Lower leg skin (tissue), 3 donors: ENCODE data around the gene PLEKHG4.

Experiments used
- CTCF ChIP-seq, 3 donors: fragments of 450-650 bp; IDR thresholded peaks; one replicate each; pipeline ENCODE4 v1.5.1; 2016; ENCODE audit warnings: antibody characterized with exemption in 3 of 3, mild to moderate bottlenecking in 3 of 3, moderate library complexity in 2 of 3
- POLR2A ChIP-seq, 2 donors: fragments of 450-650 bp; IDR thresholded peaks; one replicate each; pipeline ENCODE4 v1.6.1; 2016 to 2017; ENCODE audit warnings: antibody characterized with exemption in 2 of 2, mild to moderate bottlenecking in 1 of 2, moderate library complexity in 1 of 2

- TF ChIP-seq CTCF (IDR thresholded peaks at IDR 0.05): no peak
- no peak for TF ChIP-seq POLR2A (IDR thresholded peaks at IDR 0.05)
Observed at GRCh38 chr16:67329901-67330300, 50.6 kb downstream of the PLEKHG4 start.
